ENCODE results near the gene CSNK1G3. TPM values are rescaled to one million over a fixed set of nuclear protein-coding genes. Genes with fewer than 3 reads are reported as not detected.

CSNK1G3 gene
- total RNA-seq, 1 experiment from 2014 or later = 48.3 TPM

DNA sequence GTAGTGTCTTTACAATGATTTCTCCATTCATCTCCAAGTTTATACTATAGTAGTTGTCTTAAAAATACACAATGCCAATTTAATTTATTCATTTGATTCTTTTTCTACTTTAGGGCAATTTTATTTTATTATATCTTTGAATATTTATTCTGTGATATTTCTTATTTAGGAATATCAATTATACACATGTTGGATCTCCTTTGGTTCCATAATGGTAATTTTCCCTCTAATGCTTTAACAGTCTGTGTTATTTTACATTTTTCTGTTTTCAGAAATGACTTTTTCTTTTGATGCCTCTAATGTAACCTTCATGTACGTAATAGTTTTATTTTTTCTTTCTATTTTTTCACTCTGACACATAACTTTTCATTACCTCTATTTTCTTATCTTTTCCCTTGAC, 153.0 kb downstream of the CSNK1G3 start:
- Mint-ChIP-seq H3K4me1 (peaks cover 6 to 10% of the 10 kb centered on the region in 2 experiments), H3K36me3 (ENCODE audit: insufficient read depth in 1 of 3, low read depth in 3 of 3) (peaks cover 11 to 31% (median 11%) of the 10 kb centered on the region in 3 experiments), H3K27ac (no peak overlapping the region), H3K9me3 (peaks cover 25 to 31% of the 10 kb centered on the region in 2 experiments), H3K4me3 (no peak overlapping the region), H3K27me3 (ENCODE audit: low read depth) (peaks cover 1% of the 10 kb centered on the region; the same call in 1 of the 2 replicates)
- Histone ChIP-seq H3T11ph (ENCODE audit: low read length) (no peak overlapping the region), H2BK5ac (ENCODE audit: insufficient read length, low read length) (no peak overlapping the region), H3K4ac (ENCODE audit: low read depth, low read length) (no peak overlapping the region), H3K14ac (ENCODE audit: insufficient read depth, low read length) (no peak overlapping the region), H3K79me2 (ENCODE audit: insufficient read depth, low read length) (no peaks in the 10 kb centered on the region), H2AK5ac (ENCODE audit: insufficient read length, low read length) (no peak overlapping the region), H2BK20ac (ENCODE audit: low read depth, low read length, poor library complexity, severe bottlenecking) (no peak overlapping the region), H3K23me2 (ENCODE audit: insufficient read length, low read depth, low read length, poor library complexity, severe bottlenecking) (no peaks in the 10 kb centered on the region), H2BK12ac (ENCODE audit: insufficient read length, low read depth, low read length) (no peak overlapping the region), H4K5ac (ENCODE audit: insufficient read length, low read depth, low read length) (no peak overlapping the region), H3K79me1 (ENCODE audit: insufficient read depth, low read depth, low read length, poor library complexity, severe bottlenecking) (no peaks in the 10 kb centered on the region), H3K9me3 (ENCODE audit: control insufficient read depth, low read depth, low read length) (no peaks in the 10 kb centered on the region), H3K4me1 (ENCODE audit: insufficient read depth, low read length) (no peaks in the 10 kb centered on the region), H2BK120ac (ENCODE audit: low read depth, low read length, poor library complexity, severe bottlenecking) (no peak overlapping the region), H3K23ac (ENCODE audit: insufficient read length, low read depth, low read length) (no peak overlapping the region), H3K4me2 (ENCODE audit: insufficient read depth, insufficient read length, low read length) (no peak overlapping the region), H3K18ac (ENCODE audit: insufficient read length, low read depth, low read length) (no peak overlapping the region), H3K27me3 (ENCODE audit: insufficient read depth, low read length) (no peaks in the 10 kb centered on the region), H3K56ac (ENCODE audit: insufficient read length, low read depth, low read length) (no peak overlapping the region), H4K91ac (ENCODE audit: insufficient read length, low read depth, low read length) (no peak overlapping the region), H3K27ac (ENCODE audit: insufficient read length, low read depth, low read length) (no peak overlapping the region), H2AFZ (ENCODE audit: low read length) (no peak overlapping the region), H3K9ac (ENCODE audit: extremely low read depth, insufficient read length, low read length) (no peak overlapping the region), H4K20me1 (ENCODE audit: control insufficient read depth, insufficient read depth, insufficient read length) (no peaks in the 10 kb centered on the region), H2BK15ac (ENCODE audit: low read depth, low read length) (no peak overlapping the region), H4K8ac (replicated peaks; ENCODE audit: insufficient read length, low read depth, low read length) (no peak overlapping the region)
- TF ChIP-seq, protein P1, sequence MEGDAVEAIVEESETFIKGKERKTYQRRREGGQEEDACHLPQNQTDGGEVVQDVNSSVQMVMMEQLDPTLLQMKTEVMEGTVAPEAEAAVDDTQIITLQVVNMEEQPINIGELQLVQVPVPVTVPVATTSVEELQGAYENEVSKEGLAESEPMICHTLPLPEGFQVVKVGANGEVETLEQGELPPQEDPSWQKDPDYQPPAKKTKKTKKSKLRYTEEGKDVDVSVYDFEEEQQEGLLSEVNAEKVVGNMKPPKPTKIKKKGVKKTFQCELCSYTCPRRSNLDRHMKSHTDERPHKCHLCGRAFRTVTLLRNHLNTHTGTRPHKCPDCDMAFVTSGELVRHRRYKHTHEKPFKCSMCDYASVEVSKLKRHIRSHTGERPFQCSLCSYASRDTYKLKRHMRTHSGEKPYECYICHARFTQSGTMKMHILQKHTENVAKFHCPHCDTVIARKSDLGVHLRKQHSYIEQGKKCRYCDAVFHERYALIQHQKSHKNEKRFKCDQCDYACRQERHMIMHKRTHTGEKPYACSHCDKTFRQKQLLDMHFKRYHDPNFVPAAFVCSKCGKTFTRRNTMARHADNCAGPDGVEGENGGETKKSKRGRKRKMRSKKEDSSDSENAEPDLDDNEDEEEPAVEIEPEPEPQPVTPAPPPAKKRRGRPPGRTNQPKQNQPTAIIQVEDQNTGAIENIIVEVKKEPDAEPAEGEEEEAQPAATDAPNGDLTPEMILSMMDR (conservative IDR thresholded peaks at IDR 0.05) = no peak
- WGBS (ENCODE audit: extremely low coverage, insufficient read length, low lambda C conversion rate) = no CpG with 5 or more reads among the region's 1 CpG
- no peak for DNase-seq

All from H9 (cell line).